Measurements from ENCODE around the gene RTN4R.

- no peak for TF ChIP-seq SNAPC5 (CRISPR knock-in tag; IDR thresholded peaks at IDR 0.05)
- no peak for TF ChIP-seq JUNB (CRISPR knock-in tag; conservative IDR thresholded peaks at IDR 0.05)
- TF ChIP-seq CTCF (IDR thresholded peaks at IDR 0.05 in 2 of 3, conservative IDR thresholded peaks at IDR 0.05 in 1 of 3; ENCODE audit: insufficient read depth in 2 of 3, low read depth in 1 of 3, low read length in 3 of 3) = no peak
- TF ChIP-seq POLR2A (conservative IDR thresholded peaks at IDR 0.05) = no peak
- TF ChIP-seq JUN (IDR thresholded peaks at IDR 0.05; ENCODE audit: borderline replicate concordance, low read depth, low read length) = no peak
- TF ChIP-seq JUN (CRISPR knock-in tag; IDR thresholded peaks at IDR 0.05; ENCODE audit: borderline replicate concordance) = no peak
- TF ChIP-seq PATZ1 (CRISPR knock-in tag; IDR thresholded peaks at IDR 0.05; ENCODE audit: borderline replicate concordance) = no peak
- TF ChIP-seq NFE2L1 (tag; IDR thresholded peaks at IDR 0.05; ENCODE audit: borderline replicate concordance, low read depth) = no peak
- TF ChIP-seq POLR2AphosphoS5 (IDR thresholded peaks at IDR 0.05; ENCODE audit: control insufficient read depth, insufficient read depth, low read depth, low read length) = no peak
- TF ChIP-seq BCL6 (CRISPR knock-in tag; IDR thresholded peaks at IDR 0.05) = no peak
- no peak for TF ChIP-seq SMARCE1 (IDR thresholded peaks at IDR 0.05)
- TF ChIP-seq ZBTB34 (CRISPR knock-in tag; IDR thresholded peaks at IDR 0.05) = no peak
- TF ChIP-seq EP300 (IDR thresholded peaks at IDR 0.05; ENCODE audit: low read length) = no peak
Observed at GRCh38 chr22:20208713-20209310, 59.3 kb downstream of the RTN4R start.

Measured in K562 (cell line).